Lower lobe of right lung (tissue), 2 donors: Measurements from ENCODE around the gene CDYL2. TPM values are rescaled to one million over a fixed set of nuclear protein-coding genes. Genes with fewer than 3 reads are reported as not detected.

ENCODE experiments used
- ATAC-seq, 2 donors: fragments of 200-7000 bp; cut with Tn5 transposase; one replicate each; pipeline ENCODE4 v1.9.1; 2020 to 2022; ENCODE audit warnings: mild to moderate bottlenecking in 2 of 2, moderate library complexity in 2 of 2
- DNase-seq: peaks from one replicate; pipeline ENCODE4 v3.0.0-alpha.2; 2020
- H3K27ac ChIP-seq: fragments of 200-600 bp; one replicate; pipeline ENCODE4 v1.8.0; 2022
- H3K27me3 ChIP-seq: fragments of 200-600 bp; one replicate; pipeline ENCODE4 v1.8.0; 2022; ENCODE audit warnings: low read depth
- H3K36me3 ChIP-seq: fragments of 200-600 bp; one replicate; pipeline ENCODE4 v1.8.0; 2022; ENCODE audit warnings: mild to moderate bottlenecking
- H3K4me1 ChIP-seq: fragments of 200-600 bp; one replicate; pipeline ENCODE4 v1.8.0; 2022
- H3K4me3 ChIP-seq: fragments of 200-600 bp; one replicate; pipeline ENCODE4 v1.8.0; 2022; ENCODE audit warnings: mild to moderate bottlenecking
- H3K9me3 ChIP-seq: fragments of 200-600 bp; one replicate; pipeline ENCODE4 v1.8.0; 2022
- CTCF ChIP-seq: fragments of 200-600 bp; IDR thresholded peaks from one replicate; pipeline ENCODE4 v1.8.0; 2022; ENCODE audit warnings: antibody characterized with exemption, mild to moderate bottlenecking
- intact Hi-C: fragments of 100-400 bp; cut with DNase I; formaldehyde crosslinking; loops from one replicate; pipeline ENCODE4 v1.11.0; 2022
- total RNA-seq: library from RNA; stranded (reverse); fragmentation: NEBNext Ultra II Directional; extraction: Animal tissue kit (Norgen Biotek cat#: 25700); gene quantifications from one replicate; pipeline ENCODE4 v1.2.1, GENCODE V29; 2021
- donor health status: DM: no; HTN: yes; CAD: no; lungs with severe emphysema.

Gene CDYL2
- total RNA-seq, 1 donor from 2014 or later: 14.7 TPM

GRCh38 chr16:80766798-80767197, 37.6 kb downstream of the CDYL2 start:
- DNase-seq: no peak
- H3K9me3 ChIP-seq: peaks cover 13% of the 10 kb centered on the region
- no peak for ATAC-seq
- no peak overlapping the region for H3K27ac ChIP-seq
- no peak overlapping the region for H3K4me3 ChIP-seq
- no peaks in the 10 kb centered on the region for H3K27me3 ChIP-seq
- no peaks in the 10 kb centered on the region for H3K36me3 ChIP-seq
- TF ChIP-seq CTCF: no peak
- no peaks in the 10 kb centered on the region for H3K4me1 ChIP-seq
- intact Hi-C loops: no loop called here

GRCh38 chr16:80759419-80760162, 44.8 kb downstream of the CDYL2 start:
- Histone ChIP-seq H3K27ac (no peak overlapping the region), H3K4me3 (no peak overlapping the region), H3K27me3 (no peaks in the 10 kb centered on the region), H3K36me3 (no peaks in the 10 kb centered on the region), H3K9me3 (no peaks in the 10 kb centered on the region), H3K4me1 (no peaks in the 10 kb centered on the region)
- TF ChIP-seq CTCF: no peak
- intact Hi-C loops: no loop called here
- DNase-seq (no peak), ATAC-seq (no peak)

GRCh38 chr16:80754476-80754875, 49.9 kb downstream of the CDYL2 start:
- intact Hi-C loops: no loop called here
- Histone ChIP-seq H3K27me3 (no peaks in the 10 kb centered on the region), H3K4me3 (no peak overlapping the region), H3K9me3 (no peaks in the 10 kb centered on the region), H3K4me1 (no peaks in the 10 kb centered on the region), H3K27ac (no peak overlapping the region), H3K36me3 (no peaks in the 10 kb centered on the region)
- TF ChIP-seq CTCF: no peak
- DNase-seq (no peak), ATAC-seq (no peak)

GRCh38 chr16:80752541-80752940, 51.9 kb downstream of the CDYL2 start:
- Histone ChIP-seq H3K27me3 (no peaks in the 10 kb centered on the region), H3K27ac (no peak overlapping the region), H3K9me3 (no peaks in the 10 kb centered on the region), H3K36me3 (no peaks in the 10 kb centered on the region), H3K4me1 (no peaks in the 10 kb centered on the region), H3K4me3 (no peak overlapping the region)
- TF ChIP-seq CTCF: no peak
- intact Hi-C loops: no loop called here
- ATAC-seq: no peak
- no peak for DNase-seq

GRCh38 chr16:80751167-80751566, 53.2 kb downstream of the CDYL2 start:
- H3K36me3 ChIP-seq: no peaks in the 10 kb centered on the region
- ATAC-seq (peak in 1 of 2 donors; percentile 66), DNase-seq (no peak)
- H3K9me3 ChIP-seq: no peaks in the 10 kb centered on the region
- H3K27me3 ChIP-seq: no peaks in the 10 kb centered on the region
- intact Hi-C loops: no loop called here
- no peak for TF ChIP-seq CTCF
- H3K4me1 ChIP-seq: no peaks in the 10 kb centered on the region
- H3K27ac ChIP-seq: no peak overlapping the region
- no peak overlapping the region for H3K4me3 ChIP-seq
